PC-3 (cell line): Measurements from ENCODE around the gene PKIG. TPM values are rescaled to one million over a fixed set of nuclear protein-coding genes. Genes with fewer than 3 reads are reported as not detected.

Experiments
- ATAC-seq: fragments of 200-7000 bp; cut with Tn5 transposase; 2 replicates; pipeline ENCODE4 v1.9.1; 2020; ENCODE audit warnings: mild to moderate bottlenecking, moderate library complexity
- BruUV-seq: library from RNA; stranded (reverse); fragments of 400-500 nt; replicated peaks from 2 replicates; lab custom pipeline; 2021; lab: Mats Ljungman, UMichigan
- CTCF ChIA-PET: fragments of 300-600 bp; sonication (Branson Sonifier 250); formaldehyde crosslinking; loops from one replicate; lab custom pipeline; 2022; ENCODE audit warnings: antibody characterized with exemption; lab: Charles Lee
- POLR2A ChIA-PET: fragments of 300-600 bp; sonication (Branson Sonifier 250); formaldehyde crosslinking; loops from one replicate; lab custom pipeline; 2022; ENCODE audit warnings: antibody characterized with exemption; ENCODE audit not compliant: unreplicated experiment; lab: Charles Lee
- DNase-seq: peaks from one replicate; pipeline ENCODE4 v3.0.0-alpha.2; 2015
- H2AFZ ChIP-seq: fragments of 300-600 bp; sonication (generic); 2 replicates; pipeline ENCODE4 v1.6.0; 2016; ENCODE audit warnings: antibody characterized with exemption, low read length
- H3F3A ChIP-seq: fragments of 300-600 bp; sonication (generic); one replicate; pipeline ENCODE4 v1.6.0; 2017; ENCODE audit warnings: antibody characterized with exemption, low read length, control low read depth, mild to moderate bottlenecking; ENCODE audit not compliant: unreplicated experiment
- H3K27ac ChIP-seq: fragments of 300-600 bp; sonication (generic); 2 replicates; pipeline ENCODE4 v1.5.1; 2016; ENCODE audit warnings: mild to moderate bottlenecking, low read length
- H3K27me3 ChIP-seq: fragments of 300-600 bp; sonication (generic); 2 replicates; pipeline ENCODE4 v1.6.1; 2016; ENCODE audit warnings: low read length, mixed read lengths
- H3K36me3 ChIP-seq: fragments of 300-600 bp; sonication (generic); 2 replicates; pipeline ENCODE4 v1.6.1; 2016; ENCODE audit warnings: low read depth, mixed run types, low read length, mixed read lengths
- H3K4me1 ChIP-seq: fragments of 300-600 bp; sonication (generic); 2 replicates; pipeline ENCODE4 v1.5.1; 2016; ENCODE audit warnings: low read length; ENCODE audit not compliant: insufficient read depth
- H3K4me2 ChIP-seq: fragments of 300-600 bp; sonication (generic); 2 replicates; pipeline ENCODE4 v1.6.0; 2016; ENCODE audit warnings: low read length
- H3K4me3 ChIP-seq: fragments of 300-600 bp; sonication (generic); 2 replicates; pipeline ENCODE4 v1.5.1; 2016; ENCODE audit warnings: mild to moderate bottlenecking, low read length, mixed read lengths
- H3K79me2 ChIP-seq: fragments of 300-600 bp; sonication (generic); 2 replicates; pipeline ENCODE4 v1.6.1; 2017; ENCODE audit warnings: low read length, mixed read lengths
- H3K9ac ChIP-seq: fragments of 300-600 bp; sonication (generic); 2 replicates; pipeline ENCODE4 v1.6.0; 2016; ENCODE audit warnings: mild to moderate bottlenecking, low read length
- H3K9me2 ChIP-seq: fragments of 300-600 bp; sonication (generic); replicated peaks from 2 replicates; pipeline ENCODE4 v1.6.1; 2016; ENCODE audit warnings: mixed run types, low read length, mixed read lengths
- H3K9me3 ChIP-seq: fragments of 300-600 bp; sonication (generic); 2 replicates; pipeline ENCODE4 v1.6.1; 2016; ENCODE audit warnings: low read length, mixed read lengths
- H4K20me1 ChIP-seq: fragments of 300-600 bp; sonication (generic); 2 replicates; pipeline ENCODE4 v1.6.1; 2016; ENCODE audit warnings: low read length, mixed read lengths
- EZH2 ChIP-seq: fragments of 300-600 bp; sonication (generic); IDR thresholded peaks from one replicate; pipeline ENCODE4 v1.6.1; 2017; ENCODE audit warnings: antibody characterized with exemption, mild to moderate bottlenecking, low read length; ENCODE audit not compliant: unreplicated experiment
- EZH2phosphoT487 ChIP-seq: fragments of 300-600 bp; sonication (generic); IDR thresholded peaks from 2 replicates; pipeline ENCODE4 v1.6.1; 2018; ENCODE audit warnings: mild to moderate bottlenecking, antibody characterized with exemption, low read length, borderline replicate concordance
- intact Hi-C: fragments of 100-400 bp; cut with micrococcal nuclease; formaldehyde crosslinking; loops from 2 replicates; pipeline ENCODE4 v1.9.0; 2023
- total RNA-seq: library from RNA; depleted of rRNA; stranded (reverse); fragments of >200 nt; gene quantifications from 2 replicates; pipeline ENCODE4 v1.2.3, GENCODE V29; 2014
- TF ChIP-seq, protein P1 (sequence below): fragments of 300-600 bp; sonication (generic); conservative IDR thresholded peaks from 2 replicates; pipeline ENCODE4 v1.5.1; 2017; ENCODE audit warnings: antibody characterized with exemption, low read depth, mild to moderate bottlenecking, low read length

The PKIG gene
- total RNA-seq, 1 experiment from 2014 or later, result 47.5 TPM

DNA sequence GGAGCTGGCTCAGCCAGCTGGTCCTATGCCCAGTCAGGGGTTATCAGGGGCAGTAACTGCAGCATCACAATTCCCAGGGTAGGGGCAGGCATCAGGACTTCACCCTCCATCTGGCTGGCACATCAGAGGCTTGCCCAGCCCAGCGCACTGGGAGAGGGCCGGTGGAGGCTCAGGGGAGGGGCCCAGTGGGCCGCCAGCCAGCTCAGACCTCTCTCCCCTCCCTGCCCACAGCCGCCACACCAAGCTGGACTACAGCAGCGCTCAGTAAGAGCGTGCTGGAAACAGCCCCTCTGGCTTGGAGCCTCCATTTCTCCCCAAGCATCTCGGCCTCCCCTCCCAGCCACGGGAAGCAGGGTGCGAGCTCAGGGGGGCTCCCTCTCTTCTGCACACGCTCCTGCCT, 47.2 kb downstream of the PKIG start:
- CTCF ChIA-PET, result no interaction called here
- Histone ChIP-seq H3K4me2 (no peak overlapping the region), H3K79me2 (no peaks in the 10 kb centered on the region), H3K9me2 (no peaks in the 10 kb centered on the region), H2AFZ (no peak overlapping the region), H3F3A (no peaks in the 10 kb centered on the region), H3K4me3 (no peak overlapping the region), H3K4me1 (no peaks in the 10 kb centered on the region), H3K9me3 (no peaks in the 10 kb centered on the region), H3K9ac (no peak overlapping the region), H3K36me3 (no peaks in the 10 kb centered on the region), H3K27me3 (no peaks in the 10 kb centered on the region), H4K20me1 (no peaks in the 10 kb centered on the region), H3K27ac (no peak overlapping the region)
- intact Hi-C loops, result no loop called here
- no peak for DNase-seq
- POLR2A ChIA-PET, result no interaction called here
- TF ChIP-seq, protein P1, sequence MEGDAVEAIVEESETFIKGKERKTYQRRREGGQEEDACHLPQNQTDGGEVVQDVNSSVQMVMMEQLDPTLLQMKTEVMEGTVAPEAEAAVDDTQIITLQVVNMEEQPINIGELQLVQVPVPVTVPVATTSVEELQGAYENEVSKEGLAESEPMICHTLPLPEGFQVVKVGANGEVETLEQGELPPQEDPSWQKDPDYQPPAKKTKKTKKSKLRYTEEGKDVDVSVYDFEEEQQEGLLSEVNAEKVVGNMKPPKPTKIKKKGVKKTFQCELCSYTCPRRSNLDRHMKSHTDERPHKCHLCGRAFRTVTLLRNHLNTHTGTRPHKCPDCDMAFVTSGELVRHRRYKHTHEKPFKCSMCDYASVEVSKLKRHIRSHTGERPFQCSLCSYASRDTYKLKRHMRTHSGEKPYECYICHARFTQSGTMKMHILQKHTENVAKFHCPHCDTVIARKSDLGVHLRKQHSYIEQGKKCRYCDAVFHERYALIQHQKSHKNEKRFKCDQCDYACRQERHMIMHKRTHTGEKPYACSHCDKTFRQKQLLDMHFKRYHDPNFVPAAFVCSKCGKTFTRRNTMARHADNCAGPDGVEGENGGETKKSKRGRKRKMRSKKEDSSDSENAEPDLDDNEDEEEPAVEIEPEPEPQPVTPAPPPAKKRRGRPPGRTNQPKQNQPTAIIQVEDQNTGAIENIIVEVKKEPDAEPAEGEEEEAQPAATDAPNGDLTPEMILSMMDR, result no peak
- TF ChIP-seq EZH2phosphoT487, result no peak
- no peak for TF ChIP-seq EZH2
- no peak for ATAC-seq
- no TSS peak for BruUV-seq

DNA sequence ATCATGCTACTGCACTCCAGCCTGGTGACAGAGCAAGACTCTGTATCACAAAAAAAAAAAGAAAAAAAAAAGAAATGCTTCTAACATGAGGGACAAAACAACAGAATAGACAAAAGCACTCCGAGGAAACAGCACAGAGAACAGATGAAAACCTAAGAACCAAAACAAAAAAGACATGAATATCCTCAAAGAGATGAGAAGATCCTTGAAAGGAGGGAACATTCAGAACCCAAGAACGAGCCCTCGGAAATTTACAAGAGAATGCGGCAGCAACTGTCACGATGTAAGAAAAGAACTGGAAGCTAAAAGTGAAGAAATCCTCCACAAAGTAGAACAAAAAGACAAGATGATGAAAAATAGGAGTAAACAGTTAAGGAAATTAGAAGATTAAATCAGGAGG, 47.9 kb downstream of the PKIG start:
- no TSS peak for BruUV-seq
- H2AFZ ChIP-seq, result no peak overlapping the region
- H3K79me2 ChIP-seq, result no peaks in the 10 kb centered on the region
- no peak overlapping the region for H3K4me3 ChIP-seq
- H3K27me3 ChIP-seq, result no peaks in the 10 kb centered on the region
- ChIA-PET CTCF (no interaction called here), POLR2A (no interaction called here)
- DNase-seq, result no peak
- no peaks in the 10 kb centered on the region for H4K20me1 ChIP-seq
- H3K4me2 ChIP-seq, result no peak overlapping the region
- no peaks in the 10 kb centered on the region for H3K9me3 ChIP-seq
- no peak for TF ChIP-seq EZH2
- no peak for TF ChIP-seq EZH2phosphoT487
- TF ChIP-seq, protein P1, result no peak
- no peak overlapping the region for H3K9ac ChIP-seq
- no peak for ATAC-seq
- H3K9me2 ChIP-seq, result no peaks in the 10 kb centered on the region
- intact Hi-C loops, result no loop called here
- no peaks in the 10 kb centered on the region for H3K36me3 ChIP-seq
- H3K4me1 ChIP-seq, result no peaks in the 10 kb centered on the region
- H3F3A ChIP-seq, result no peaks in the 10 kb centered on the region
- H3K27ac ChIP-seq, result no peak overlapping the region

GRCh38 chr20:44632103-44632752, 49.8 kb downstream of the PKIG start:
- Histone ChIP-seq H3K79me2 (no peaks in the 10 kb centered on the region), H3K9me2 (no peaks in the 10 kb centered on the region), H3K4me2 (no peak overlapping the region), H3K4me1 (no peaks in the 10 kb centered on the region), H3F3A (no peaks in the 10 kb centered on the region), H3K9ac (no peak overlapping the region), H3K27me3 (no peaks in the 10 kb centered on the region), H4K20me1 (no peaks in the 10 kb centered on the region), H2AFZ (no peak overlapping the region), H3K9me3 (no peaks in the 10 kb centered on the region), H3K4me3 (no peak overlapping the region), H3K27ac (no peak overlapping the region), H3K36me3 (no peaks in the 10 kb centered on the region)
- no peak for DNase-seq
- CTCF ChIA-PET, result no interaction called here
- POLR2A ChIA-PET, result no interaction called here
- TF ChIP-seq EZH2 (no peak), EZH2phosphoT487 (no peak)
- TF ChIP-seq, protein P1, result no peak
- ATAC-seq, result no peak
- intact Hi-C loops, result no loop called here
- BruUV-seq, result no TSS peak
